Measurements from ENCODE around the gene KCNF1. TPM values are rescaled to one million over a fixed set of nuclear protein-coding genes. Genes with fewer than 3 reads are reported as not detected.

KCNF1 gene
- polyA plus RNA-seq, 3 donors, result not detected

GRCh38 chr2:10868465-10869314 is 43.0 kb upstream of the KCNF1 start:
- Histone ChIP-seq H2AFZ (ENCODE audit: insufficient read depth, low read depth, low read length, poor library complexity, severe bottlenecking) (no peak overlapping the region), H3K36me3 (replicated peaks in 1 of 2; ENCODE audit: control insufficient read depth in 1 of 2, insufficient read depth in 2 of 2, low read length in 2 of 2) (no peaks in the 10 kb centered on the region), H3K4me1 (ENCODE audit: control insufficient read depth in 1 of 2, insufficient read depth in 2 of 2, low read length in 2 of 2) (peaks cover 18 to 26% of the 10 kb centered on the region in 2 donors), H3K27me3 (ENCODE audit: control insufficient read depth in 2 of 2, insufficient read depth in 2 of 2, low read length in 2 of 2) (peaks cover 0 to 12% of the 10 kb centered on the region in 2 donors), H3K4me2 (replicated peaks; ENCODE audit: extremely low read depth, low read length, poor library complexity, severe bottlenecking) (no peak overlapping the region), H3K4me3 (replicated peaks in 1 of 3; ENCODE audit: low read depth in 2 of 3, low read length in 3 of 3) (no peak overlapping the region), H3K9ac (ENCODE audit: insufficient read depth, low read length, poor library complexity, severe bottlenecking) (no peak overlapping the region), H3K79me2 (ENCODE audit: insufficient read depth, low read length) (no peaks in the 10 kb centered on the region), H3K27ac (ENCODE audit: low read depth in 1 of 2, low read length in 2 of 2) (no peak overlapping the region), H3K9me3 (replicated peaks in 1 of 2; ENCODE audit: control insufficient read depth in 1 of 2, insufficient read depth in 1 of 2, low read length in 2 of 2) (peaks cover 0 to 4% of the 10 kb centered on the region in 2 donors), H4K20me1 (ENCODE audit: insufficient read depth, low read length) (no peaks in the 10 kb centered on the region)
- intact Hi-C loops (cut with micrococcal nuclease), result no loop called here
- TF ChIP-seq, protein P1, sequence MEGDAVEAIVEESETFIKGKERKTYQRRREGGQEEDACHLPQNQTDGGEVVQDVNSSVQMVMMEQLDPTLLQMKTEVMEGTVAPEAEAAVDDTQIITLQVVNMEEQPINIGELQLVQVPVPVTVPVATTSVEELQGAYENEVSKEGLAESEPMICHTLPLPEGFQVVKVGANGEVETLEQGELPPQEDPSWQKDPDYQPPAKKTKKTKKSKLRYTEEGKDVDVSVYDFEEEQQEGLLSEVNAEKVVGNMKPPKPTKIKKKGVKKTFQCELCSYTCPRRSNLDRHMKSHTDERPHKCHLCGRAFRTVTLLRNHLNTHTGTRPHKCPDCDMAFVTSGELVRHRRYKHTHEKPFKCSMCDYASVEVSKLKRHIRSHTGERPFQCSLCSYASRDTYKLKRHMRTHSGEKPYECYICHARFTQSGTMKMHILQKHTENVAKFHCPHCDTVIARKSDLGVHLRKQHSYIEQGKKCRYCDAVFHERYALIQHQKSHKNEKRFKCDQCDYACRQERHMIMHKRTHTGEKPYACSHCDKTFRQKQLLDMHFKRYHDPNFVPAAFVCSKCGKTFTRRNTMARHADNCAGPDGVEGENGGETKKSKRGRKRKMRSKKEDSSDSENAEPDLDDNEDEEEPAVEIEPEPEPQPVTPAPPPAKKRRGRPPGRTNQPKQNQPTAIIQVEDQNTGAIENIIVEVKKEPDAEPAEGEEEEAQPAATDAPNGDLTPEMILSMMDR (IDR thresholded peaks at IDR 0.05), result no peak
- H3K36me3 Mint-ChIP-seq, result no peaks in the 10 kb centered on the region
- no peak overlapping the region for H3K4me3 Mint-ChIP-seq
- no peak for DNase-seq
- peaks cover 5 to 17% (median 10%) of the 10 kb centered on the region in 7 donors for H3K9me3 Mint-ChIP-seq
- H3K4me1 Mint-ChIP-seq, result peaks cover 30% of the 10 kb centered on the region
- 89% methylated on average over 13 of the region's 15 CpGs for WGBS (ENCODE audit: insufficient coverage)
- peaks cover 7 to 29% (median 21%) of the 10 kb centered on the region in 3 donors for H3K27me3 Mint-ChIP-seq (ENCODE audit: low read depth in 3 of 3)
- no peak overlapping the region for H3K27ac Mint-ChIP-seq

DNA sequence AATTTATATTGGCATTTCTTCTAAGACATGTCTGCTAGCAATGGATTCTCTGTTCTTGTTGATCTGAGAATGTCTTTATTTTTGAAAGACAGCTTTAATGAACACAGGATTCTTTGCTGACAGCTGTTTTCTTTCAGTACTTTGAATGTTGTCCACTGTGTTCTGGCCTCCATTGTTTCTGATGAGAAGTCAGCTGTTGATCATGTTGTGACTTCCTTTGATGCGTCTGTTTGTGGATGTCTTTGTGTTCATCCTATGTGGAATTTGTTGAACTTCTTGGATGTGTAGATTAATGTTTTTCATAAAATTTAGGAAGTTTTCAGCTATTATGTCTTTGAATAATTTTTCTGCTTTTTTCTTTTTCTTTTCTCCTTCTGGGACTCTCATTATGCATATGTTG is 39.8 kb upstream of the KCNF1 start:
- no peaks in the 10 kb centered on the region for H4K20me1 ChIP-seq (ENCODE audit: insufficient read depth, low read length)
- no CpG with 5 or more reads among the region's 1 CpG for WGBS (ENCODE audit: insufficient coverage)
- H3K27me3 ChIP-seq (ENCODE audit: control insufficient read depth in 2 of 2, insufficient read depth in 2 of 2, low read length in 2 of 2), result peaks cover 0 to 11% of the 10 kb centered on the region in 2 donors
- Mint-ChIP-seq H3K4me3 (no peak overlapping the region), H3K27me3 (ENCODE audit: low read depth in 3 of 3) (peaks cover 0 to 25% (median 23%) of the 10 kb centered on the region in 3 donors), H3K27ac (no peak overlapping the region), H3K4me1 (peaks cover 15% of the 10 kb centered on the region), H3K9me3 (peaks cover 5 to 17% (median 10%) of the 10 kb centered on the region in 7 donors), H3K36me3 (no peaks in the 10 kb centered on the region)
- no peaks in the 10 kb centered on the region for H3K79me2 ChIP-seq (ENCODE audit: insufficient read depth, low read length)
- H3K9me3 ChIP-seq (replicated peaks in 1 of 2; ENCODE audit: control insufficient read depth in 1 of 2, insufficient read depth in 1 of 2, low read length in 2 of 2), result peaks cover 0 to 4% of the 10 kb centered on the region in 2 donors
- intact Hi-C loops (cut with micrococcal nuclease), result no loop called here
- no peak overlapping the region for H3K4me3 ChIP-seq (replicated peaks in 1 of 3; ENCODE audit: low read depth in 2 of 3, low read length in 3 of 3)
- no peak overlapping the region for H3K27ac ChIP-seq (ENCODE audit: low read depth in 1 of 2, low read length in 2 of 2)
- no peak overlapping the region for H3K4me2 ChIP-seq (replicated peaks; ENCODE audit: extremely low read depth, low read length, poor library complexity, severe bottlenecking)
- H3K9ac ChIP-seq (ENCODE audit: insufficient read depth, low read length, poor library complexity, severe bottlenecking), result no peak overlapping the region
- no peak for DNase-seq
- H2AFZ ChIP-seq (ENCODE audit: insufficient read depth, low read depth, low read length, poor library complexity, severe bottlenecking), result no peak overlapping the region
- peaks cover 14 to 17% of the 10 kb centered on the region in 2 donors for H3K4me1 ChIP-seq (ENCODE audit: control insufficient read depth in 1 of 2, insufficient read depth in 2 of 2, low read length in 2 of 2)
- no peaks in the 10 kb centered on the region for H3K36me3 ChIP-seq (replicated peaks in 1 of 2; ENCODE audit: control insufficient read depth in 1 of 2, insufficient read depth in 2 of 2, low read length in 2 of 2)
- TF ChIP-seq, protein P1 (IDR thresholded peaks at IDR 0.05), result no peak

Data from CD14-positive monocyte (primary cell).